HepG2 (cell line): Measurements from ENCODE around the gene IST1. TPM values are rescaled to one million over a fixed set of nuclear protein-coding genes. Genes with fewer than 3 reads are reported as not detected.

Source experiments
- AHR ChIP-seq: IDR thresholded peaks from 2 replicates; pipeline ENCODE4 v1.6.1; 2018; ENCODE audit warnings: missing genetic modification reagents, missing compliant biosample characterization
- ATAD3A ChIP-seq: sonication (generic); formaldehyde crosslinking; IDR thresholded peaks from 2 replicates; pipeline ENCODE4 v1.4.0; 2020; ENCODE audit warnings: missing genetic modification reagents
- CERS6 ChIP-seq: sonication (generic); formaldehyde crosslinking; IDR thresholded peaks from 2 replicates; pipeline ENCODE4 v1.5.0; 2020; ENCODE audit warnings: missing genetic modification reagents
- FLYWCH1 ChIP-seq: sonication (generic); formaldehyde crosslinking; IDR thresholded peaks from 2 replicates; pipeline ENCODE4 v1.8.1; 2023; ENCODE audit warnings: mild to moderate bottlenecking, missing genetic modification reagents
- KIAA2018 ChIP-seq: sonication (generic); formaldehyde crosslinking; IDR thresholded peaks from 2 replicates; pipeline ENCODE4 v1.5.0; 2020; ENCODE audit warnings: mild to moderate bottlenecking, missing genetic modification reagents, borderline replicate concordance
- MAX ChIP-seq: IDR thresholded peaks from 2 replicates; pipeline ENCODE4 v1.6.1; 2012; ENCODE audit warnings: inconsistent platforms
- PCBP2 ChIP-seq: fragments of 200-400 bp; formaldehyde crosslinking; optimal IDR thresholded peaks from 2 replicates; pipeline ENCODE3; 2018; ENCODE audit warnings: low read length, low read depth; ENCODE audit not compliant: poor library complexity, severe bottlenecking
- PREB ChIP-seq: sonication (generic); formaldehyde crosslinking; IDR thresholded peaks from 2 replicates; pipeline ENCODE4 v1.4.0; 2020; ENCODE audit warnings: missing genetic modification reagents
- SNAI1 ChIP-seq: sonication (generic); formaldehyde crosslinking; IDR thresholded peaks from 2 replicates; pipeline ENCODE4 v1.5.0; 2020; ENCODE audit warnings: mild to moderate bottlenecking, missing genetic modification reagents, borderline replicate concordance
- TEF ChIP-seq: sonication (generic); formaldehyde crosslinking; IDR thresholded peaks from 2 replicates; pipeline ENCODE4 v1.5.0; 2020; ENCODE audit warnings: missing genetic modification reagents
- ZNF564 ChIP-seq: sonication (generic); formaldehyde crosslinking; IDR thresholded peaks from 2 replicates; pipeline ENCODE4 v1.8.1; 2023; ENCODE audit warnings: mild to moderate bottlenecking, missing genetic modification reagents
- ZNF883 ChIP-seq: sonication (generic); formaldehyde crosslinking; IDR thresholded peaks from 2 replicates; pipeline ENCODE4 v1.5.1; 2020; ENCODE audit warnings: mild to moderate bottlenecking, missing genetic modification reagents; ENCODE audit errors: not compliant biosample characterization
- ZNF891 ChIP-seq: sonication (generic); formaldehyde crosslinking; IDR thresholded peaks from 2 replicates; pipeline ENCODE4 v1.5.0; 2020; ENCODE audit warnings: mild to moderate bottlenecking, missing genetic modification reagents
- ZSCAN5A ChIP-seq: sonication (generic); formaldehyde crosslinking; IDR thresholded peaks from 2 replicates; pipeline ENCODE4 v1.8.0; 2022; ENCODE audit warnings: mild to moderate bottlenecking, missing genetic modification reagents, borderline replicate concordance
- ZZZ3 ChIP-seq: sonication (generic); formaldehyde crosslinking; IDR thresholded peaks from 2 replicates; pipeline ENCODE4 v1.4.0; 2020; ENCODE audit warnings: missing genetic modification reagents, mild to moderate bottlenecking, borderline replicate concordance
- polyA plus RNA-seq, 8 experiments: library from polyadenylated mRNA; depleted of rRNA in 3 of 8; stranded (reverse) in 7 of 8; unstranded in 1 of 8; fragments of >200 nt; fragmentation: Illumina TruSeq in 4 of 8; extraction: Trizol in 4 of 8; gene quantifications; 2 replicates each; pipeline versions ENCODE4 v1.2.1 to v1.2.3, GENCODE V29; 2011 to 2016; ENCODE audit warnings: low read depth in 4 of 8, missing spikeins in 1 of 8, mixed read lengths in 1 of 8; ENCODE audit not compliant: insufficient read depth in 1 of 8
- total RNA-seq, 5 experiments: library from RNA; depleted of rRNA; stranded (reverse); fragments of >200 nt; fragmentation: Illumina TruSeq; extraction: Trizol; gene quantifications; 2 replicates each; pipeline ENCODE4 v1.2.3, GENCODE V29; 2016; ENCODE audit warnings: low read depth in 1 of 5

IST1 gene
- total and polyA plus RNA-seq, 2 of the 13 experiments (the other 11 are each of a cell fraction or from before 2014, with no cell fraction given): 346 to 415 TPM

GRCh38 chr16:71845639-71846430, 49.5 kb upstream of the IST1 start, which contains the start of gene ATXN1L (continued):
- TF ChIP-seq ZNF891 (CRISPR knock-in tag) (no peak), ZSCAN5A (CRISPR knock-in tag) (peak; percentile 82; the same call in 1 of the 2 replicates), MAX (peak; percentile 76; the same call in 1 of the 2 replicates), TEF (CRISPR knock-in tag) (peak; percentile 76), PREB (CRISPR knock-in tag) (0 out of 2 replicates have a peak, but pooled peaks have one; percentile 37), SNAI1 (peak; percentile 34; the same call in 1 of the 2 replicates), AHR (CRISPR knock-in tag) (no peak; the same call in 1 of the 2 replicates), PCBP2 (no peak), ZNF883 (CRISPR knock-in tag) (no peak), KIAA2018 (CRISPR knock-in tag) (no peak), ZNF564 (CRISPR knock-in tag) (no peak), ATAD3A (no peak), CERS6 (CRISPR knock-in tag) (no peak; the same call in none of the 2 replicates), ZZZ3 (CRISPR knock-in tag) (peak; percentile 64; the same call in 1 of the 2 replicates), FLYWCH1 (CRISPR knock-in tag) (peak; percentile 90; the same call in 1 of the 2 replicates)
